HG03558 (cell line): ENCODE measurements around the gene SLC2A8.

Experiments
- ATAC-seq: cut with Tn5 transposase; IDR thresholded peaks from one replicate; pipeline ENCODE4 v1.9.1; 2021; ENCODE audit warnings: moderate number of reproducible peaks; ENCODE audit not compliant: unreplicated experiment; ENCODE audit errors: extremely low read depth

Gene SLC2A8

GRCh38 chr9:127451608-127451857 lies 54.6 kb downstream of the SLC2A8 start:
- no peak for ATAC-seq

- ATAC-seq = no peak
These were observed 55.1 kb downstream of the SLC2A8 start for GRCh38 chr9:127451858-127452656.

GRCh38 chr9:127452691-127453090 lies 55.7 kb downstream of the SLC2A8 start:
- ATAC-seq = no peak

GRCh38 chr9:127455324-127455992 lies 58.5 kb downstream of the SLC2A8 start:
- no peak for ATAC-seq

- no peak for ATAC-seq
These were observed 60.4 kb downstream of the SLC2A8 start for GRCh38 chr9:127457191-127457878.
